Stimulated activated CD4-positive, alpha-beta T cell treated with anti-CD3 and anti-CD28 coated beads, Interleukin-12 subunit alpha, Interleukin-12 subunit beta, amount 100 ng/mL, for 48 hours (primary cell): Measurements from ENCODE around the gene MEF2C.

Source experiments
- DNase-seq, 3 donors: peaks; one replicate each; pipeline ENCODE4 v3.0.0-alpha.2; 2020; ENCODE audit warnings: low read depth in 2 of 3, low spot score in 1 of 3

The MEF2C gene

DNA sequence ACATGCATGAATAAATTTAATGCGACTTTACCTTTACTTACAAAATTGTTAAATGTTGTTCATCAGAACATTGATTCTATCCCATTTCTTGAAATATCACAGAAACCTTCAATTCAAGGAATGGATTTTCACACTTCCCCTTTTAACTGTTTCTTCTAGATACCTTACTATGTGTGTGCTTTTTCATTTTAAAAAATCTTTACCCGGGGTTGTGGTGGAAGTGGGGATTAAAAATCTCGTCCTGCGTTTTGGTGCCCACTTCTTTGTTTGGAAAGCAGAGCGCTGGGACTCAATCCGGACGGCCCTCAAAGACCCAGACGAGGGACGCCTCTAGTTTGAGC lies 5.8 kb upstream of the MEF2C start:
- no peak for DNase-seq

- no peak for DNase-seq
These were observed 5.3 kb upstream of the MEF2C start for GRCh38 chr5:88888291-88888690.

DNA sequence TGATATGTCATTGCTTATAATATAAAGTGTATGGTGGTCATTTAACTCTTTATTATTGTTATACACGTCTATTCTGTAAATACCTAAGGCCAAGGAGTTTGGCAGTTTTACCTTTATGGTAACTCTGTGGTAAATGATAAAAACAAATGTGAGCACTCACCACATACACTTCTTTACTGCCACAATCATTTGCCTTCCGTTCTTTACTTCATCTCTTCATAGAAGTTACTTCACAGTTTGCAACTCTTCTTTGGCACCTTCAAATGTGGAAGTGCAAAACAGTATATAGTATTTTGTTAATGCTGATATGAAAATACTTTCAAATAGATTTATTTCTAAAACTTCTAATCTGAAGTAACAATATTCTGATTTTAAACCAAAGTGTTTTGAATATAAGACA lies 4.4 kb upstream of the MEF2C start:
- DNase-seq: no peak

- no peak for DNase-seq
These were observed 3.9 kb upstream of the MEF2C start for GRCh38 chr5:88886746-88887341.

GRCh38 chr5:88886252-88886651 lies 3.3 kb upstream of the MEF2C start:
- DNase-seq: no peak

DNA sequence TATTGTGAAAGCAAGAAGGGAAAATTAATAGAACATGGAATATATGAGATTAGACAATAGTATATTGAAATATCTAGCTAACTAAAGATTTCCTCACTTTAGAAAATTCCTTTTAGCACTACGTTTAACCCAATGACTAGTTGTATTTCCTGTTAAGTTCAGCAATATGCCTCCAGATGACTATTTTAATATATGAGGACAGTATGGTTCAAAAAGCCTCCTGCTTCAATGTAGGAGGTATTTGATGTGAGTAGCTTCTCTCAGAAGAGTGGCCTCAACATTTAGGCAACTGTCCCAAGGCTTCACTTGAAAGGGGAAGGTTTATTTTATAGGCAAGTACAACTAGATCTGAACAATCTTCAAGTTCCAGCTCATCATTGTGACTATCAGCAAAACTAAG lies 2.0 kb upstream of the MEF2C start:
- no peak for DNase-seq

GRCh38 chr5:88884608-88884877 lies 1.6 kb upstream of the MEF2C start:
- no peak for DNase-seq

DNA sequence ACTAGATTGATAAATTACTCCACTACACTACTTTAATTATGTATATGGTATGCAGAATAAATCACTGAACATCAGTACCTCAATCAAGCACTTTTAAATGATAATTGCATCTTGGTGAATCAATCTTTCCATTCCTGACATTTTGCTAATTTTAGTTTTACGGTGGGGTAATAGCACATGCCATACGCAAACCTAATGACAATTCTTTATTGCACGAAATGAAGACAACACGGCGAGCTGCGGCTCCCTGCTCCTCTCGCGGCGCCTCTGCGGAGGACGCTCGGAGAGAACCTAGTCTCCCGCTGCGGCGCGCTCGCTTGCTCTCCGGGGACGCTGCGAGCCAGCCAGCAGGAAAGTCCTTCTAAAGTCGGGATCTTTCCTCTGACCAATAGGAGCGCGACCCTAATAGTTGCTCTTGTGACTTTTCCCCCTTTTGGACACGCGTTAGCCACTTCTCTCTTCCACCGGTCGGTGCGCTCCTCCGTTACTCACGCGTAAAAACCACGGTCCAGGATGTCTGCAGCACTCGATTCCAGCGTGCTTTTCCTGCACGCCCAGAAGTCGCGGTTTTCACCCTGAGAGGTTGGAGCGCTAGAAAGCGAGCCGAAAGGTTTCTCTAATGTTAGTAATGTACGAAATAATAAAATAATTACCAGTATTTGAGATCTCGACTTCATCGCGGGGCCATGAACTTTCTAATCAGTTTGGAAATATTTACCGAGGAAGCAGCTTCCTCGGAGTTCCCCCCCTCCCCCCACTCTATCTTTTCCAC lies 1.0 kb upstream of the MEF2C start:
- DNase-seq: peak in 1 of 3 donors; percentile 6

- DNase-seq: no peak
These were observed 527 bp downstream of the MEF2C start for GRCh38 chr5:88882276-88883038.

GRCh38 chr5:88881571-88881971 lies 1.4 kb downstream of the MEF2C start:
- DNase-seq: no peak

DNA sequence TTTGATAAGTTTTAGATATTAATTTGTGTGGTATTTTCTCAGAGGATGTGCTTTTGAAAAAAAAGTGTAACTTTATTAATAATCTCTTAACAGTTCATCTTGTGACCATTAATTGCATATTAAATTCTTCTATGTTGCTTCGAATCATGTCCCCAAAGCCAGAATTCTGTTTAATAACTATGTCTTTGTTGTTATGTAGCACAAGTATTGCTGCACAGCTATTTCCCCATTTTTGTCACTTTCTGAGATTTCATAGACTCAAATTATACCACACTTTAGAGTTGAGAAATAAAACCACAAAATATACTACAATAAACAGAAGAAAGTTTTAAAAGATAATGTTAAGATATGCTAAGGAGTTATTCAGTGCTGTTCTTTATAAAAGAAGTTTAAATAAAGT lies 2.8 kb downstream of the MEF2C start:
- DNase-seq: no peak

GRCh38 chr5:88879724-88880123 lies 3.3 kb downstream of the MEF2C start:
- DNase-seq: no peak

DNA sequence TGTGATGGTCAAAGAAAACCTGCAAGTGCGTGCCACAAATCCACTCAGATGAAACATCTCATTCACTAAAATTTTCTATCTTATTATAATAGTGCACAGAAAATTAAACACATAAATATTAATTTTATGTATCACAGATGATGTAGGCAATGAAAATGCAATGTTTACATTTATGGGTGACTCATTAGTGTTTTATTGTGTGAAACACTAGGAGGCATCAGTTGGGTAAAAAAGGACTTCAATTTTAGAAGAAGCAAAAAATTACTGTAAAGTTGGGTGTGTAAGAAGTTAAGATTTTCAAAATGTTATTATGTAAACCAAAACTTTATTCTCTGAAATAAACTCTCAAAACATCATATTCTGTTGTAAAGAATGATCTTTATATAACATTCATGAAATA lies 4.0 kb downstream of the MEF2C start:
- DNase-seq: no peak

GRCh38 chr5:88877826-88878225 lies 5.2 kb downstream of the MEF2C start:
- no peak for DNase-seq

DNA sequence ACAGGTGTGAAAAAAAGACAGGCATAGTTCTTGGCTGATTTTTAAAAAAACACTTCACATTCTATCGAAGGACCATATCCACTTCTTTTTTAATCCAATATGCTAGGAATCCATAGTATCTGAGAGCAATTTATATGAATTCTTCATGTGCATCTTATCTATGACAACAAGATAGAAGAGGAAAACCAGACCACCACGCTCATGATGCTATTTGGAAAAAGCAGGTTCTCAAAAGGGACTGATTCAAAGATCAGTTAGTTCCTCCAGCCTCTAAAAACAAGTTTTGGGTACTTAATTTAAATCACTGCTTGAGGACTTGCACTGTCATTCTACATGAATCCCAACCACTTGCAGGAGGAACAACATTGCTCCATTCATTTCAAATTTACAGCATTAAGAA lies 6.3 kb downstream of the MEF2C start:
- DNase-seq: no peak

DNA sequence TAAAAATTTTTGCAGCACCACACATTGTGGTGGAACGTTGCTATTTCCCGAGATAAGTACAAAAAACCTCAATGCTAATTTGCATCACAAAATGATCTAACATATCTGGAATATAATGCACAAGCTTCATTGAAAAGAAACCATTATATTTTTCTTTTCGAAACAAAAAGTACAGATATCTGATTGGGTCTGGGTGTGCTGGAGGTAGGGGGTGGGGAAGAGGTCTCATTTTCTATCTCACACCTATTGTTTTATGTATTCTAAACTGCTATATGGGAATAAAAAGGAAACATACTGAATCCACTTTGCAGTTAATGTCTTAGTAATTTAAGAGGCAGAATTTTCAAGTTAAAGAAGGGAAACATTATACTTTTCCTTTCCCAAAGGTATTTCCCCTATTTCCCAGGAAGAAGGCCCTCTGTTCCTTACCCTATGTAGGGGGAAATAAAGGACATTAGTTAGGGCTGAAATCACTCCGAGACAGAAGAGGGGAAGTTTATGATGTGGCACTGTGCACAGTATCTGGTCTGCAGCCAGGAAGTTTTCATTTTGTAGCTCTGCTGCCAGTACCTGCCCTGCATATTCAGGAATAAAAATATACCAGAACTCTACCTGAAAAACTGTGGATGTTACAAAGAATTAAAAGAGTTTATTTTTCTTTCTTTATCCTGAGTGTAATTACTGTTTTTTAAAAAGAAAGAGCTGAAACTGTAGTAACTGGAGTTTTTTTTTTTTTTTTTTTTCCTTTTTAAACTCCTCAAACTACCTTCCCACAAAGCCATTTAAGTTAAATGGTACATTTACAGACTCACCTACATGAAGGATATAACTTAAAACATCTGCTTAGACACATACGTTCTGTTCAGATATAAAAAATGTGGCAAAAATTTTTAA lies 7.4 kb downstream of the MEF2C start:
- no peak for DNase-seq

- DNase-seq: no peak
These were observed 9.5 kb downstream of the MEF2C start for GRCh38 chr5:88873447-88873846.

DNA sequence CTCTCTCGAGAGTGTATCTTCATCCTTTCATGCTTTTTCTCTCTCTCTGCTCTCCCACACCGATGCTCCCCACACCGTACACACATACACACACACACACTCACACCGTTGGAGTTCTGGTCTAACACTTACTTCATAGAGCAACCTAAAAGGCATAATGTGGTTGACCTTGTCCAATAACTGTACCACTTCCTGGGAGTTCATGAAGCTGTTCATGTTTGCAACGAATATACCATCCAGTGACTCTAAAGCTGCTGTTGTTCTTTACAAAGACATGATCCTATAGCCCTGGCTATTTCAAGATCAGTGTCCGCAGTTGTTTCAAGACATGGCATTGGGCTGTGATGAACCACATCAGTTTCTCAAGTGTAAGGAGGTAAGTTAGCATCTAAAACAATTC lies 10.0 kb downstream of the MEF2C start:
- DNase-seq: no peak

- DNase-seq: no peak
These were observed 12.7 kb downstream of the MEF2C start for GRCh38 chr5:88870285-88870684.

DNA sequence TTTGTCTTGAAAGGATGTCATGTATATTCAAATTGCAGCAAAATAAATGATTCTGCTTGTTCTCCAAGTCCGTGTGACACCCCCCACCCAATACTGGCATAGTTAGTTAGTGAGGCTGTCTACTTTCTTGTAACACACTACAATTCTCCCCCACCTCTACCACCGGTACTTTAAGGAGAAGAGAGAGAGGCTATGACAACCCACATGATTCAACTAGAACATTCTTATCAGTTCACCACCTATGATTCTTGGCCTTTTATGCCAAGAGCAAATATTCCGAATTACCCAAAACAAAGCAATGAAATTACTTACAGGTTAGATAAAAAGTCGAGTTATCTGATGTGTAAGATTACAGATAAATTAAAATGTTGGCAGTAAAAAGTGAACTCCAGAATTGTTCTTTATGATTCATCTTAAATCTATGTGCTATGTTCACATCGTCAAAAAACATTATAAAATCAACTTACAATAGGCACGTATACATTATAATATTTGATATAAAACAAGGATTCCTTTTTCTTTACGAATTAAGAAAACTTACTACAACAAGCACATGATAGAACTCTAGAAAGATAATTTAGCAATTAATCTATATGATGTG lies 14.4 kb downstream of the MEF2C start:
- DNase-seq: no peak

GRCh38 chr5:88867638-88868037 lies 15.3 kb downstream of the MEF2C start:
- no peak for DNase-seq
